ENCODE measurements around the gene CLDN1.

DNA sequence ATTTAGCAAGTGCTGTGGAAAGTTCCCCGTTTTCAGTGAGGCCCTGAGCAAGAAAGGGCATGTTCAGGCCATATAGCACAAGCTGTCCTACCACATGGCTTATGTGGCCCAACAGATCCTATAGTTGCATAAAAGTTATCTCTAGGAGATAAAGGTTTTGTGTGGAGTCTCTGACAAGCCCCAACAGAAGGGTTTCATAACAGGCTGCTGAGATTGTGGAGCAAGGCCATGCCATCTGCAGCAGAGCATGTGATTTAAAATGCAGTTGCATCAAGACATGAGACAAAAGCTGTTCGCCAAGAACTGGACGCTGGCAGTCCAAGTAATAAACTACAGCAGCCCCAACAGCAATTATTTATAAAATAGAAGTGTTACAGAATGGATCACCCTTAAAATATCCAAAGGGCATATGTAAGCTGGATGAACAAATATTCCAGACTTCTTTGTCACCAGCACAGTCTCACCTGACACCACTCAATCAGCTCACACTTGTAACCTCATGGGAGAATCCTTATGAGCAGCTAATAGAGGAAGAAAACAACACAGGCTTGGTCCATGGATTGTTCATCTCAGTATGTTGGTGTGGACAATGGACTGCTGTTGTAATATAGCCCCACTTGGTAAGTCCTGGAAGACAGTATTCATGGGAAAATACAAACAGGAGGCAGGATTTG, 14.4 kb upstream of the CLDN1 start:
- TF ChIP-seq, protein P1, sequence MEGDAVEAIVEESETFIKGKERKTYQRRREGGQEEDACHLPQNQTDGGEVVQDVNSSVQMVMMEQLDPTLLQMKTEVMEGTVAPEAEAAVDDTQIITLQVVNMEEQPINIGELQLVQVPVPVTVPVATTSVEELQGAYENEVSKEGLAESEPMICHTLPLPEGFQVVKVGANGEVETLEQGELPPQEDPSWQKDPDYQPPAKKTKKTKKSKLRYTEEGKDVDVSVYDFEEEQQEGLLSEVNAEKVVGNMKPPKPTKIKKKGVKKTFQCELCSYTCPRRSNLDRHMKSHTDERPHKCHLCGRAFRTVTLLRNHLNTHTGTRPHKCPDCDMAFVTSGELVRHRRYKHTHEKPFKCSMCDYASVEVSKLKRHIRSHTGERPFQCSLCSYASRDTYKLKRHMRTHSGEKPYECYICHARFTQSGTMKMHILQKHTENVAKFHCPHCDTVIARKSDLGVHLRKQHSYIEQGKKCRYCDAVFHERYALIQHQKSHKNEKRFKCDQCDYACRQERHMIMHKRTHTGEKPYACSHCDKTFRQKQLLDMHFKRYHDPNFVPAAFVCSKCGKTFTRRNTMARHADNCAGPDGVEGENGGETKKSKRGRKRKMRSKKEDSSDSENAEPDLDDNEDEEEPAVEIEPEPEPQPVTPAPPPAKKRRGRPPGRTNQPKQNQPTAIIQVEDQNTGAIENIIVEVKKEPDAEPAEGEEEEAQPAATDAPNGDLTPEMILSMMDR (IDR thresholded peaks at IDR 0.05; ENCODE audit: borderline replicate concordance, extremely low read depth, low read length, poor library complexity, severe bottlenecking): no peak
- no peak for TF ChIP-seq EZH2 (IDR thresholded peaks at IDR 0.05; ENCODE audit: borderline replicate concordance, low read depth, low read length, severe bottlenecking)
